Pancreas (tissue), 10 donors: ENCODE measurements around the gene HERPUD2. TPM values are rescaled to one million over a fixed set of nuclear protein-coding genes. Genes with fewer than 3 reads are reported as not detected.
A peak's percentile ranks its signal among the peaks of the same experiment; 100 is the strongest.
"Not testable (repeated sequence)": the region's sequence is repeated elsewhere in the genome, so short reads cannot be mapped to it uniquely, and the experiment has no call there.

Experiments
- ATAC-seq, 4 donors: fragments of 200-7000 bp; cut with Tn5 transposase; one replicate each; pipeline versions ENCODE4 v1.8.0 to v1.9.1; 2020; ENCODE audit warnings: mild to moderate bottlenecking in 4 of 4, moderate library complexity in 4 of 4
- DNase-seq, 6 donors: peaks; one replicate each; pipeline ENCODE4 v3.0.0-alpha.2; 2020
- FAIRE-seq: peaks from 2 replicates; lab custom pipeline; 2012; peaks lifted over from hg19 to GRCh38; lab: Jason Lieb, UNC
- H3K27ac ChIP-seq, 4 donors: fragments of 200-600 bp; sonication (generic); 1 replicate in 3 of 4; 2 replicates in 1 of 4; pipeline versions ENCODE4 v1.5.0 to v1.8.0; 2020
- H3K27me3 ChIP-seq, 4 donors: fragments of 200-600 bp; one replicate each; pipeline ENCODE4 v1.8.0; 2021
- H3K36me3 ChIP-seq, 3 donors: fragments of 200-600 bp; sonication (generic) in 1 of 3; one replicate each; pipeline versions ENCODE4 v1.5.0 to v1.8.0; 2020 to 2021
- H3K4me1 ChIP-seq, 3 donors: fragments of 200-600 bp; one replicate each; pipeline ENCODE4 v1.8.0; 2021
- H3K4me3 ChIP-seq, 4 donors: fragments of 200-600 bp; sonication (generic) in 2 of 4; one replicate each; pipeline versions ENCODE4 v1.5.0 to v1.8.0; 2020 to 2021
- H3K9me3 ChIP-seq, 4 donors: fragments of 200-600 bp; one replicate each; pipeline ENCODE4 v1.8.0; 2021
- CTCF ChIP-seq, 4 donors: fragments of 200-600 bp; sonication (generic) in 3 of 4; IDR thresholded peaks; one replicate each; pipeline versions ENCODE4 v1.5.0 to v1.8.0; 2021; ENCODE audit warnings: antibody characterized with exemption in 4 of 4
- WGBS, 2 donors: extraction: QIAGEN DNeasy Blood & Tissue Kit; methylation state at CpG; one replicate each; pipeline ENCODE4 v1.1.7; 2013; 5-methylcytosine and 5-hydroxymethylcytosine counted together
- intact Hi-C, 3 donors: fragments of 100-400 bp; cut with DNase I; formaldehyde crosslinking; loops; one replicate each; pipeline versions ENCODE4 v1.11.1 to v1.14.2; 2022
- polyA plus RNA-seq, 2 donors: library from polyadenylated mRNA; stranded (reverse); fragments of 200-250 nt; gene quantifications; one replicate each; pipeline ENCODE4 v1.2.3, GENCODE V29; 2013
- total RNA-seq, 6 donors: library from RNA; stranded (reverse); fragmentation: NEBNext Ultra II Directional in 4 of 6; extraction: Animal tissue kit (Norgen Biotek cat#: 25700) in 4 of 6; gene quantifications; one replicate each; pipeline versions ENCODE4 v1.2.1 to v1.2.4, GENCODE V29; 2021 to 2023
- donor health status: healthy with polysubstance abuse.
- donor health status: DM: no; HTN: no; CAD: no; lungs with moderate emphysema.
- donor health status: DM: no; HTN: no; CAD: no.
- donor health status: control.
- donor health status: control.
- donor health status: Bipolar disorder and iron deficiency.
- donor health status: DM: yes; HTN: yes; CAD: no.
- donor health status: DM: no; HTN: no; CAD: no.
- donor health status: DM: no; HTN: no; CAD: no.
- donor health status: DM: yes; HTN: yes; CAD: no.

The HERPUD2 gene
- total and polyA plus RNA-seq, 8 donors = 9.6 to 21.6 (median 16.4) TPM

GRCh38 chr7:35694161-35694783 is 663 bp downstream of the HERPUD2 start:
- FAIRE-seq = no peak
- no peaks in the 10 kb centered on the region for H3K36me3 ChIP-seq
- H3K27ac ChIP-seq = peak overlapping the region; percentile 93 to 97 (median 96)
- peak; percentile 27 to 42 (median 41) for ATAC-seq
- intact Hi-C loops = no loop called here
- no peaks in the 10 kb centered on the region for H3K9me3 ChIP-seq
- WGBS, 2 donors = 1% methylated on average over 41 of the region's 41 CpGs
- H3K4me3 ChIP-seq = peak overlapping the region; percentile 95 to 99 (median 97)
- H3K4me1 ChIP-seq = peaks cover 16 to 29% (median 18%) of the 10 kb centered on the region in 3 donors
- no peaks in the 10 kb centered on the region for H3K27me3 ChIP-seq
- peak in 2 of 6 donors; percentile 15 to 33 for DNase-seq
- no peak for TF ChIP-seq CTCF (IDR thresholded peaks at IDR 0.05)

GRCh38 chr7:35691827-35692307 is 3.1 kb downstream of the HERPUD2 start:
- no peak for FAIRE-seq
- Histone ChIP-seq H3K27ac (no peak overlapping the region), H3K9me3 (no peaks in the 10 kb centered on the region), H3K27me3 (no peaks in the 10 kb centered on the region), H3K4me3 (peak overlapping the region in 2 of 4 donors; percentile 97 to 99), H3K4me1 (peaks cover 30 to 51% (median 40%) of the 10 kb centered on the region in 3 donors), H3K36me3 (no peaks in the 10 kb centered on the region)
- no peak for ATAC-seq
- intact Hi-C loops = no loop called here
- no peak for TF ChIP-seq CTCF (IDR thresholded peaks at IDR 0.05)
- WGBS, 2 donors = 25 to 28% methylated on average over 6 of the region's 6 CpGs
- no peak for DNase-seq

- Histone ChIP-seq H3K4me1 (peaks cover 31 to 51% (median 40%) of the 10 kb centered on the region in 3 donors), H3K27me3 (no peaks in the 10 kb centered on the region), H3K4me3 (peak overlapping the region in 2 of 4 donors; percentile 97 to 99), H3K27ac (no peak overlapping the region), H3K36me3 (no peaks in the 10 kb centered on the region), H3K9me3 (no peaks in the 10 kb centered on the region)
- FAIRE-seq = no peak
- WGBS, 2 donors = 61 to 79% methylated on average over 1 of the region's 1 CpG
- no peak for DNase-seq
- no peak for ATAC-seq
- no peak for TF ChIP-seq CTCF (IDR thresholded peaks at IDR 0.05)
- intact Hi-C loops = no loop called here
These were observed 3.6 kb downstream of the HERPUD2 start for GRCh38 chr7:35691366-35691765.

- H3K4me3 ChIP-seq, H3K9me3 ChIP-seq, FAIRE-seq, H3K36me3 ChIP-seq, ATAC-seq, H3K27me3 ChIP-seq, intact Hi-C loops, H3K27ac ChIP-seq, DNase-seq: not testable (repeated sequence)
- H3K4me1 ChIP-seq = peaks cover 31 to 51% (median 40%) of the 10 kb centered on the region in 3 donors
- WGBS, 2 donors = 91 to 94% methylated on average over 10 of the region's 10 CpGs
These were observed 4.3 kb downstream of the HERPUD2 start for GRCh38 chr7:35690614-35691013.

- intact Hi-C loops = no loop called here
- H3K36me3 ChIP-seq = peaks cover 0 to 8% (median 0%) of the 10 kb centered on the region in 3 donors
- peaks cover 23 to 39% (median 37%) of the 10 kb centered on the region in 3 donors for H3K4me1 ChIP-seq
- no peaks in the 10 kb centered on the region for H3K27me3 ChIP-seq
- WGBS, 2 donors = 97 to 100% methylated on average over 5 of the region's 5 CpGs
- no peaks in the 10 kb centered on the region for H3K9me3 ChIP-seq
- no peak overlapping the region for H3K27ac ChIP-seq
- no peak for FAIRE-seq
- DNase-seq = no peak
- ATAC-seq = no peak
- TF ChIP-seq CTCF (IDR thresholded peaks at IDR 0.05) = no peak
- H3K4me3 ChIP-seq = no peak overlapping the region
These were observed 9.2 kb downstream of the HERPUD2 start for GRCh38 chr7:35685781-35686180.
